ENCODE measurements around the gene JAG2. TPM values are rescaled to one million over a fixed set of nuclear protein-coding genes. Genes with fewer than 3 reads are reported as not detected.

Gene JAG2
- total and polyA plus RNA-seq, 4 donors, result 17.3 to 39.7 (median 23.6) TPM

DNA sequence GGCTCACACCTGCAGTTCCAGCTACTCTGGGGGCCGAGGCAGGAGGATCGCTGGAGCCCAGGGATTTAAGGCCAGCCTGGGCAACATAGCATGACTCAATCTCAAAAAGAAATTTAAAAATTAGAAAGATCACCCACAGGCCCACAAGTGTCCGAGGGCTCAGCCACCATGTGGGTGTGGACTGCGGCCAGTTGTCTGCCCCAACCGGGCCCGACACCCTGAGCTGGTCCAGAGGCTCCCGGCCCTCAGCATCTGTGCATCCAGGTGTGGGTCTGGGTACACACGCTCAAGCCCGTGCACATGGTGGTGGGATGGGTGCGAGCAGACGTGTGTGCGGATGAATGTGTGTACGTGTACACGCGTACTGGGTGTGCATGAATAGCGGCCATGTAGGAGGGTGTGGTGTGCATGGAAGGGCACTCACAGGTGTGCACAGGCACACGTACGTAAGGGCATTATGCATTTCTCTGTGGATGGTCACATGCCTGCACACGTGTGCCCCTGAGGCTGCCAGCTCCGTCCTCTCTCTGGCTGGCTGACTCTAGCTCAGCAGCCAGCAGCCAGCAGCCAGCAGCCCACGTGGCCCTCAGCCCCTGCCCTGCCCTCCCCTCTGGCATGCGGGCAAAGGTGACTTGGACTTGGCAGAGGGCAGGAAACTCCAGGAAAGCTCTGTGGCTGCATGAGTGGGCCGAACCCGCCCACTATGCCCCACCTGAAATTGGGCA is 35.8 kb upstream of the JAG2 start:
- WGBS (ENCODE audit: insufficient coverage), result 74% methylated on average over 19 of the region's 24 CpGs
- DNase-seq (ENCODE audit: low read depth in 4 of 6, low spot score in 6 of 6), result peak in 1 of 6 donors; percentile 33
- H3K27me3 ChIP-seq (ENCODE audit: control insufficient read depth, insufficient read depth, low read length), result peaks cover 9% of the 10 kb centered on the region
- no peaks in the 10 kb centered on the region for H3K9me3 ChIP-seq (ENCODE audit: control insufficient read depth, insufficient read depth, low read length)
- peaks cover 66% of the 10 kb centered on the region for H3K4me1 ChIP-seq (ENCODE audit: control insufficient read depth, insufficient read depth, low read length)
- peaks cover 35% of the 10 kb centered on the region for H3K36me3 ChIP-seq (ENCODE audit: control insufficient read depth, insufficient read depth, low read length)
- H3K4me3 ChIP-seq (ENCODE audit: low read depth, low read length), result no peak overlapping the region
- no peak overlapping the region for H3K27ac ChIP-seq (ENCODE audit: low read depth, low read length)

GRCh38 chr14:105203701-105204100 is 35.1 kb upstream of the JAG2 start:
- 76% methylated on average over 5 of the region's 6 CpGs for WGBS (ENCODE audit: insufficient coverage)
- Histone ChIP-seq H3K4me3 (ENCODE audit: low read depth, low read length) (no peak overlapping the region), H3K27me3 (ENCODE audit: control insufficient read depth, insufficient read depth, low read length) (peaks cover 9% of the 10 kb centered on the region), H3K9me3 (ENCODE audit: control insufficient read depth, insufficient read depth, low read length) (no peaks in the 10 kb centered on the region), H3K4me1 (ENCODE audit: control insufficient read depth, insufficient read depth, low read length) (peaks cover 73% of the 10 kb centered on the region), H3K27ac (ENCODE audit: low read depth, low read length) (no peak overlapping the region), H3K36me3 (ENCODE audit: control insufficient read depth, insufficient read depth, low read length) (peaks cover 28% of the 10 kb centered on the region)
- DNase-seq (ENCODE audit: low read depth in 4 of 6, low spot score in 6 of 6), result no peak

GRCh38 chr14:105203057-105203531 is 34.5 kb upstream of the JAG2 start:
- H3K27ac ChIP-seq (ENCODE audit: low read depth, low read length), result no peak overlapping the region
- no peak overlapping the region for H3K4me3 ChIP-seq (ENCODE audit: low read depth, low read length)
- DNase-seq (ENCODE audit: low read depth in 4 of 6, low spot score in 6 of 6), result peak in 5 of 6 donors; percentile 33 to 84 (median 38)
- 1% methylated on average over 16 of the region's 18 CpGs for WGBS (ENCODE audit: insufficient coverage)
- peaks cover 79% of the 10 kb centered on the region for H3K4me1 ChIP-seq (ENCODE audit: control insufficient read depth, insufficient read depth, low read length)
- no peaks in the 10 kb centered on the region for H3K9me3 ChIP-seq (ENCODE audit: control insufficient read depth, insufficient read depth, low read length)
- H3K27me3 ChIP-seq (ENCODE audit: control insufficient read depth, insufficient read depth, low read length), result peaks cover 9% of the 10 kb centered on the region
- peaks cover 22% of the 10 kb centered on the region for H3K36me3 ChIP-seq (ENCODE audit: control insufficient read depth, insufficient read depth, low read length)

GRCh38 chr14:105201925-105202513 is 33.4 kb upstream of the JAG2 start:
- peaks cover 11% of the 10 kb centered on the region for H3K27me3 ChIP-seq (ENCODE audit: control insufficient read depth, insufficient read depth, low read length)
- no peaks in the 10 kb centered on the region for H3K9me3 ChIP-seq (ENCODE audit: control insufficient read depth, insufficient read depth, low read length)
- DNase-seq (ENCODE audit: low read depth in 4 of 6, low spot score in 6 of 6), result no peak
- 67% methylated on average over 20 of the region's 20 CpGs for WGBS (ENCODE audit: insufficient coverage)
- H3K4me1 ChIP-seq (ENCODE audit: control insufficient read depth, insufficient read depth, low read length), result peaks cover 88% of the 10 kb centered on the region
- H3K27ac ChIP-seq (ENCODE audit: low read depth, low read length), result no peak overlapping the region
- H3K36me3 ChIP-seq (ENCODE audit: control insufficient read depth, insufficient read depth, low read length), result peaks cover 15% of the 10 kb centered on the region
- H3K4me3 ChIP-seq (ENCODE audit: low read depth, low read length), result no peak overlapping the region

DNA sequence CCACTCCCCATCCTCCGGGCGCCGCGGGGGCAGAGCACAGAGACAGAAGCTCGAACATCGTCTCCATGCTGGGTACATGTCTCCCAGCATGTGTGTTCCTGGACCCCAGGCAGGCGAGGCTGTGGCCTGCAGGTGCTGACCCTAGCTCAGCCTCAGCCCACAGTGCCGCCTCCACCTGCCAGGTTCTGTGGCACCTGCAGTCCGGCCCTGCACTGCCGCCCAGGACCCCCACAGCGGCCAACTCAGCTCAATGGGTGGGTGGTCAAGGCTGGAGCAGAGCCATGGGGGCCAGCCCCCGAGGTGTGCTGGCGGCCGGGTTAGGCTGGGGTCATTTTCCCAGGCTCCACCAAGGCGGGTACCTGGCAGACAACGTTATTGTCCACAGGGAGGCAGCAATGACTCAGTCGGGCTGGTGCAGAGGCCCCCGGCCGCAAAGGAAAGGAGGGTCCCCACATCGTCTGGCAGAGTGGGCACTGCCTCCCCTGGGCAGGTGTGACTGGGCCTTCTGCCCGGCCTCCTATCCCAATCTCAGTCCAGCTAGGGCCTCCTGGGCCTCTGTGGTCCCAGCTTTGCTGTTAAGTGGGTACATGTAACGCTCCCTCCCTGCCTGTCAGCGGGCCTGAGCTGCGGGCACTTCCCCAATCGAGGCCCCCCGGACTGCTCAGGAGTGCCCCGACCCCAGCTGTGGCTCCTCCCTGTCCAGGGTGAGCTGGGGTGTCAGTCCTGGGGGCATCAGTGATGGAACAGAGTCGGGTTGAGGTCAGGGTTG is 32.8 kb upstream of the JAG2 start:
- peaks cover 94% of the 10 kb centered on the region for H3K4me1 ChIP-seq (ENCODE audit: control insufficient read depth, insufficient read depth, low read length)
- no peak for DNase-seq (ENCODE audit: low read depth in 4 of 6, low spot score in 6 of 6)
- H3K9me3 ChIP-seq (ENCODE audit: control insufficient read depth, insufficient read depth, low read length), result no peaks in the 10 kb centered on the region
- peaks cover 13% of the 10 kb centered on the region for H3K27me3 ChIP-seq (ENCODE audit: control insufficient read depth, insufficient read depth, low read length)
- 53% methylated on average over 28 of the region's 28 CpGs for WGBS (ENCODE audit: insufficient coverage)
- H3K36me3 ChIP-seq (ENCODE audit: control insufficient read depth, insufficient read depth, low read length), result peaks cover 12% of the 10 kb centered on the region
- H3K4me3 ChIP-seq (ENCODE audit: low read depth, low read length), result no peak overlapping the region
- no peak overlapping the region for H3K27ac ChIP-seq (ENCODE audit: low read depth, low read length)

- Histone ChIP-seq H3K4me1 (ENCODE audit: control insufficient read depth, insufficient read depth, low read length) (peaks cover 95% of the 10 kb centered on the region), H3K27me3 (ENCODE audit: control insufficient read depth, insufficient read depth, low read length) (peaks cover 20% of the 10 kb centered on the region), H3K27ac (ENCODE audit: low read depth, low read length) (no peak overlapping the region), H3K4me3 (ENCODE audit: low read depth, low read length) (no peak overlapping the region), H3K9me3 (ENCODE audit: control insufficient read depth, insufficient read depth, low read length) (no peaks in the 10 kb centered on the region), H3K36me3 (ENCODE audit: control insufficient read depth, insufficient read depth, low read length) (peaks cover 12% of the 10 kb centered on the region)
- 74% methylated on average over 10 of the region's 16 CpGs for WGBS (ENCODE audit: insufficient coverage)
- no peak for DNase-seq (ENCODE audit: low read depth in 4 of 6, low spot score in 6 of 6)
These were observed 32.1 kb upstream of the JAG2 start for GRCh38 chr14:105200641-105201040.

GRCh38 chr14:105200074-105200473 is 31.5 kb upstream of the JAG2 start:
- Histone ChIP-seq H3K4me3 (ENCODE audit: low read depth, low read length) (no peak overlapping the region), H3K36me3 (ENCODE audit: control insufficient read depth, insufficient read depth, low read length) (peaks cover 6% of the 10 kb centered on the region), H3K4me1 (ENCODE audit: control insufficient read depth, insufficient read depth, low read length) (peaks cover 95% of the 10 kb centered on the region), H3K27me3 (ENCODE audit: control insufficient read depth, insufficient read depth, low read length) (peaks cover 20% of the 10 kb centered on the region), H3K27ac (ENCODE audit: low read depth, low read length) (no peak overlapping the region), H3K9me3 (ENCODE audit: control insufficient read depth, insufficient read depth, low read length) (no peaks in the 10 kb centered on the region)
- DNase-seq (ENCODE audit: low read depth in 4 of 6, low spot score in 6 of 6), result no peak
- 78% methylated on average over 10 of the region's 10 CpGs for WGBS (ENCODE audit: insufficient coverage)

GRCh38 chr14:105199093-105199492 is 30.5 kb upstream of the JAG2 start:
- no peaks in the 10 kb centered on the region for H3K9me3 ChIP-seq (ENCODE audit: control insufficient read depth, insufficient read depth, low read length)
- peaks cover 22% of the 10 kb centered on the region for H3K27me3 ChIP-seq (ENCODE audit: control insufficient read depth, insufficient read depth, low read length)
- H3K4me1 ChIP-seq (ENCODE audit: control insufficient read depth, insufficient read depth, low read length), result peaks cover 95% of the 10 kb centered on the region
- 79% methylated on average over 18 of the region's 18 CpGs for WGBS (ENCODE audit: insufficient coverage)
- H3K4me3 ChIP-seq (ENCODE audit: low read depth, low read length), result no peak overlapping the region
- no peak for DNase-seq (ENCODE audit: low read depth in 4 of 6, low spot score in 6 of 6)
- H3K36me3 ChIP-seq (ENCODE audit: control insufficient read depth, insufficient read depth, low read length), result no peaks in the 10 kb centered on the region
- no peak overlapping the region for H3K27ac ChIP-seq (ENCODE audit: low read depth, low read length)

DNA sequence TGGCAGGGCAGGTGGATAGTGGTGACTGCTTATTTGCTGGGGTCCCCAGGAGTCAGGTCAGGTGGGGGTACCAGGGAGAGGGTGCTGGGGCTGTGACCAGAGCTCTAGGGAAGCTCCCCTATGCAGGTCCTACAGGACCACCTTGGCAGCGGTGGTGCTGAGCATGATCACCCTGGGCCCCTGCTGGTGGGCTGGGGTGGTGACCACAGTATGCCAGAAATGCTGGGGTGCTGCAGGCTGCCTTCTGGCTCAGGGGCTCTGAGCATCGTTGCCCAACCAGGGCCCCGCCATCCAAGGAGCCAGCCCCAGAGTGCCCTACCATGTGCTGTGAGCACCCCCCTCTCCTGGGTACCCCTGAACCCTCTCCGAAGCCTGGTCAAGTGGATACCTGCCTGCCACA is 30.0 kb upstream of the JAG2 start:
- Histone ChIP-seq H3K27me3 (ENCODE audit: control insufficient read depth, insufficient read depth, low read length) (peaks cover 22% of the 10 kb centered on the region), H3K36me3 (ENCODE audit: control insufficient read depth, insufficient read depth, low read length) (no peaks in the 10 kb centered on the region), H3K4me1 (ENCODE audit: control insufficient read depth, insufficient read depth, low read length) (peaks cover 95% of the 10 kb centered on the region), H3K27ac (ENCODE audit: low read depth, low read length) (no peak overlapping the region), H3K9me3 (ENCODE audit: control insufficient read depth, insufficient read depth, low read length) (no peaks in the 10 kb centered on the region), H3K4me3 (ENCODE audit: low read depth, low read length) (no peak overlapping the region)
- WGBS (ENCODE audit: insufficient coverage), result 84% methylated on average over 4 of the region's 4 CpGs
- no peak for DNase-seq (ENCODE audit: low read depth in 4 of 6, low spot score in 6 of 6)

Data from spinal cord (tissue), 10 donors.